Gastrocnemius medialis (tissue), 4 donors: ENCODE data around the gene SLC1A3. TPM values are rescaled to one million over a fixed set of nuclear protein-coding genes. Genes with fewer than 3 reads are reported as not detected.
A peak's percentile ranks its signal among the peaks of the same experiment; 100 is the strongest.

Experiments used
- ATAC-seq, 2 donors: fragments of 150-250 bp; one replicate each; pipeline ENCODE4 v1.9.1; 2016
- DNase-seq, 2 donors: peaks; one replicate each; pipeline ENCODE4 v3.0.0-alpha.2; 2019
- H3K27ac ChIP-seq, 4 donors: fragments of 200-600 bp; sonication (generic); 1 replicate in 1 of 4; 2 replicates in 3 of 4; pipeline ENCODE4 v1.5.1; 2016 to 2018; ENCODE audit warnings: mild to moderate bottlenecking in 2 of 4, moderate library complexity in 1 of 4
- H3K27me3 ChIP-seq, 3 donors: fragments of 200-600 bp; sonication (generic) in 2 of 3; 1 replicate in 1 of 3; 2 replicates in 2 of 3; pipeline versions ENCODE4 v1.5.1 to v1.6.0; 2016 to 2019; ENCODE audit warnings: mild to moderate bottlenecking in 1 of 3, moderate library complexity in 1 of 3
- H3K36me3 ChIP-seq, 2 donors: fragments of 200-600 bp; sonication (generic) in 1 of 2; one replicate each; pipeline ENCODE4 v1.5.1; 2017 to 2018
- H3K4me1 ChIP-seq, 2 donors: fragments of 200-600 bp; sonication (generic) in 1 of 2; one replicate each; pipeline ENCODE4 v1.5.1; 2016 to 2017; ENCODE audit warnings: mild to moderate bottlenecking in 2 of 2
- H3K4me3 ChIP-seq, 4 donors: fragments of 200-600 bp; sonication (generic) in 3 of 4; 1 replicate in 1 of 4; 2 replicates in 3 of 4; pipeline ENCODE4 v1.5.1; 2016 to 2019; ENCODE audit warnings: mild to moderate bottlenecking in 2 of 4
- H3K9me3 ChIP-seq, 3 donors: fragments of 200-600 bp; sonication (generic) in 2 of 3; 1 replicate in 1 of 3; 2 replicates in 2 of 3; pipeline ENCODE4 v1.5.1; 2016 to 2019
- POLR2A ChIP-seq, 2 donors: fragments of 450-650 bp; IDR thresholded peaks; one replicate each; pipeline ENCODE4 v1.6.1; 2017; ENCODE audit warnings: antibody characterized with exemption in 2 of 2, mild to moderate bottlenecking in 2 of 2, moderate library complexity in 2 of 2
- in situ Hi-C, 4 donors: fragments of 200-750 bp; cut with MboI; loops; one replicate each; pipeline versions ENCODE4 v1.15.0 to v1.8.0; 2017; ENCODE audit warnings: low sequenced_read_pairs in 4 of 4
- intact Hi-C: fragments of 100-400 bp; cut with DNase I; formaldehyde crosslinking; loops from one replicate; pipeline ENCODE4 v1.15.1; 2023; ENCODE audit warnings: low total_unique reads
- total RNA-seq, 4 donors: library from RNA; depleted of rRNA; stranded (reverse); fragments of >200 nt; gene quantifications; one replicate each; pipeline versions ENCODE4 v1.1.0 to v1.2.3, GENCODE V29; 2016
- TF ChIP-seq, protein P1 (sequence below), 5 experiments: fragments of 450-650 bp in 3 of 5; fragments of 200-600 bp in 2 of 5; sonication (generic) in 2 of 5; IDR thresholded peaks in 4 of 5; conservative IDR thresholded peaks in 1 of 5; 1 replicate in 4 of 5; 2 replicates in 1 of 5; pipeline ENCODE4 v1.5.1; 2016 to 2019; ENCODE audit warnings: antibody characterized with exemption in 5 of 5, mild to moderate bottlenecking in 3 of 5, moderate library complexity in 3 of 5

The SLC1A3 gene
- total RNA-seq, 4 donors from 2014 or later, result 5.3 to 69.4 (median 17.4) TPM

DNA sequence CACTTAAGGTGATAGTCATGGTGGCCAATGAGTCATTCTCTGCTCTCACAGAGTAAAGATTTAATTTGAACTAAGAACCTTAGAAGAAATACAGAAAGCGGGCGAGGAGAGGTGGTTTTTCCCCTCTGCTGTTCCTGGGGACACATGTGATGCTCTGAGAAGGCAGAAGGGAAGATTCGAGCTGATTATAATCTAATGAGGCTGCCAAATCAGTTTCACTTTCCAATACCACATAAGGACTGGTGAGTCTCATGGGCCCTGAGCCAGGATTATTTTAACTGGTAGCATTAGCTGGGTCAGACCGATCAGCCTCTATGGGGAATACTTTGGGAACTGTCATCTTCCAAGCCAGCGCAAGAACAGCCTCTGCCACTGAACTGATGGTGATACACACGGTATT is 116.5 kb downstream of the SLC1A3 start:
- ATAC-seq (no peak), DNase-seq (no peak)
- Histone ChIP-seq H3K4me3 (no peak overlapping the region), H3K27ac (no peak overlapping the region), H3K27me3 (no peaks in the 10 kb centered on the region), H3K9me3 (no peaks in the 10 kb centered on the region), H3K4me1 (no peaks in the 10 kb centered on the region), H3K36me3 (no peaks in the 10 kb centered on the region)
- in situ Hi-C loops, result no loop called here
- no peak for TF ChIP-seq POLR2A (IDR thresholded peaks at IDR 0.05)
- TF ChIP-seq, protein P1, sequence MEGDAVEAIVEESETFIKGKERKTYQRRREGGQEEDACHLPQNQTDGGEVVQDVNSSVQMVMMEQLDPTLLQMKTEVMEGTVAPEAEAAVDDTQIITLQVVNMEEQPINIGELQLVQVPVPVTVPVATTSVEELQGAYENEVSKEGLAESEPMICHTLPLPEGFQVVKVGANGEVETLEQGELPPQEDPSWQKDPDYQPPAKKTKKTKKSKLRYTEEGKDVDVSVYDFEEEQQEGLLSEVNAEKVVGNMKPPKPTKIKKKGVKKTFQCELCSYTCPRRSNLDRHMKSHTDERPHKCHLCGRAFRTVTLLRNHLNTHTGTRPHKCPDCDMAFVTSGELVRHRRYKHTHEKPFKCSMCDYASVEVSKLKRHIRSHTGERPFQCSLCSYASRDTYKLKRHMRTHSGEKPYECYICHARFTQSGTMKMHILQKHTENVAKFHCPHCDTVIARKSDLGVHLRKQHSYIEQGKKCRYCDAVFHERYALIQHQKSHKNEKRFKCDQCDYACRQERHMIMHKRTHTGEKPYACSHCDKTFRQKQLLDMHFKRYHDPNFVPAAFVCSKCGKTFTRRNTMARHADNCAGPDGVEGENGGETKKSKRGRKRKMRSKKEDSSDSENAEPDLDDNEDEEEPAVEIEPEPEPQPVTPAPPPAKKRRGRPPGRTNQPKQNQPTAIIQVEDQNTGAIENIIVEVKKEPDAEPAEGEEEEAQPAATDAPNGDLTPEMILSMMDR (IDR thresholded peaks at IDR 0.05 in 4 of 5, conservative IDR thresholded peaks at IDR 0.05 in 1 of 5), result no peak
- intact Hi-C loops, result no loop called here

DNA sequence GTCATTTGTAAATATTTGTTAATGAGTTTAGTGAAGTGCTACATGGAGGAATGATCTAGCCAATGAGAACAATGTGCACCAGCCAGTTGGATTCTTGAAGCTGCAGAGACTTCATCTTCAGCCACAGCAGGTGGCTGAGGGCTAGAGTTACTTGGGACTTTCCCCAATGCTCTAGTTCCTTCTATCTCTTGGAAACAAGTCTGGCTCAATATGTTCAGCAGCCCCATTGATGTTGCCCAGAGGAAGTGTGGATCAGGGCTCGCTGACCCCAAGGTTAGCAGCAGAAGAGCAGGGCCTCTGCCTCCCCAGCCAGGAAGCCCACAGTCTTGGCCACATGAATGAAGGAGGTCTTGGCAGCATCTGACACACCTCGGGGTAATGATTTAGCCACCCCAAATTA is 117.5 kb downstream of the SLC1A3 start:
- ATAC-seq (no peak), DNase-seq (no peak)
- Histone ChIP-seq H3K27ac (no peak overlapping the region), H3K27me3 (no peaks in the 10 kb centered on the region), H3K4me3 (no peak overlapping the region), H3K4me1 (no peaks in the 10 kb centered on the region), H3K36me3 (no peaks in the 10 kb centered on the region), H3K9me3 (no peaks in the 10 kb centered on the region)
- intact Hi-C loops, result no loop called here
- no peak for TF ChIP-seq POLR2A (IDR thresholded peaks at IDR 0.05)
- TF ChIP-seq, protein P1 (IDR thresholded peaks at IDR 0.05 in 4 of 5, conservative IDR thresholded peaks at IDR 0.05 in 1 of 5), result no peak
- in situ Hi-C loops, result no loop called here

DNA sequence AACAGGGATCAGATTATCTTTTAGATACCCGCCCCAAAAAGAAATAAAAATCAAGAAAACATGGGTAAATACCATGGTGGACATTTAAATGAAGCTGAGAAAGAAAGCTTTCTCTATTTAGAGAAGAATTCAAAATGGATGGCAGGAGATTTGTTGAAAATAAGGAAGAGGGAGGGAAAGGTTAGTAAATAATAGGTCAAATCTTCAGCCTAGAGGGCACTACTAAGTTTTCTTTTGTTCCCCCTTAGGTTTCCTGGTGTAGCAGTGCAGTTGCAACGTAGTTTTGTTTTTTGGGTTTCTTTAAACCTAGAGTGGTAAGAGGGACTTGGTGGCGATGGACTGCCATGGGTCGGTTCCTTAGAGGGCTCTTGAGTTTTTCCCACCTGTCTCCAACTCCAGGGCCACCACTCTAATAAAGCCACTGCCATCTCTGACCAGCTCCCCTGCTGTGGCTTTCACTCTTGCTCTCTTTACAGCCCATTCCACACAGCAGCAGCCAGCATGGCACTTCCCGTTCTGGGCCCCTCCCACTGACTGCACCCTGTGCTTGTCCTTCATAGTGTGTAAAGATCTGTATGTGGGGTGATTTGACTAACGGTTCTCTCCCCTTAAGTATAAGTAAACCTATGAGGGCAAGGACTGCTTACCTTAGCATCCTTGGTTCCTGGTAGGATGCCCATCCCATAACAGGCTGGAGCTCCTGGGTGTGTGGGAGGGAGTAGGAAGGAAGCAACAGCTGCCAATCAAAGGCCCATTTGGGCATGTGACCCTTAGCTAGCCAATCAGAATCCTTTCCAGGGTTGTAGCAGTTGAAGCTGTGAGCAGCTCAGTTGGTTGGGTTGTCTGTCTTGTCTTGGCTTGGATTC is 118.3 kb downstream of the SLC1A3 start:
- no peak overlapping the region for H3K4me3 ChIP-seq

DNA sequence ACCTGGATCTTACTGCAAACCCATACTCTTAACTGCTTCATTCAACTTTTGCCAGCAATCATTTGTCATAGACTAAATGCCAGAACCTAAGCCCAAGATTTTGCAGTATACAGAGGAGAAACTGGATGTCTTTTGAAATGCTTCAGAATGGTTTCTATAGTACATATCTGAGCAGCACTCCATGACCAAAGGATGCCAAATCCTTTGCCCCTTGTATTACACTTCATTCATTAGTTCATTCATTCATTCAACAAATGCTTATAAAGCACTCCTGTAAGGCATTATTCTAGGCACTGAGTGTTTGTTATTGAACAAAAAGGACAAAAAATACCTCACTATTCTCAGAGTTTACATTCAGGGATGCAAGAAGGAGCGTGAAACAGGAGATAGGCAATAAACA is 119.9 kb downstream of the SLC1A3 start:
- TF ChIP-seq, protein P1 (IDR thresholded peaks at IDR 0.05 in 4 of 5, conservative IDR thresholded peaks at IDR 0.05 in 1 of 5), result no peak
- no peak for TF ChIP-seq POLR2A (IDR thresholded peaks at IDR 0.05)
- intact Hi-C loops, result loop anchor here (5.0 kb wide), 1 partner anchor 146 kb away; no protein-coding TSS in a partner anchor
- ATAC-seq (no peak), DNase-seq (no peak)
- in situ Hi-C loops, result loop anchor here (25.0 kb wide), 3 partner anchors 136 to 286 kb away; no protein-coding TSS in a partner anchor
- H3K36me3 ChIP-seq, result no peaks in the 10 kb centered on the region
- no peak overlapping the region for H3K4me3 ChIP-seq
- peaks cover 0 to 6% of the 10 kb centered on the region in 2 donors for H3K4me1 ChIP-seq
- no peaks in the 10 kb centered on the region for H3K27me3 ChIP-seq
- no peak overlapping the region for H3K27ac ChIP-seq
- no peaks in the 10 kb centered on the region for H3K9me3 ChIP-seq

More for the DNA sequence above, 118.3 kb downstream of the SLC1A3 start:
- TF ChIP-seq, protein P1 (IDR thresholded peaks at IDR 0.05 in 4 of 5, conservative IDR thresholded peaks at IDR 0.05 in 1 of 5), result no peak
- peak in 1 of 2 donors; percentile 17 for TF ChIP-seq POLR2A (IDR thresholded peaks at IDR 0.05)
- in situ Hi-C loops, result loop anchor here (25.0 kb wide), 3 partner anchors 138 to 288 kb away; no protein-coding TSS in a partner anchor
- DNase-seq (peak in 1 of 2 donors; percentile 17), ATAC-seq (peak in 1 of 2 donors; percentile 58)
- Histone ChIP-seq H3K27me3 (no peaks in the 10 kb centered on the region), H3K4me1 (peaks cover 0 to 6% of the 10 kb centered on the region in 2 donors), H3K36me3 (no peaks in the 10 kb centered on the region), H3K27ac (no peak overlapping the region), H3K9me3 (no peaks in the 10 kb centered on the region)
- intact Hi-C loops, result loop anchor here (5.0 kb wide), 1 partner anchor 148 kb away; no protein-coding TSS in a partner anchor
